GM19397 (cell line): ENCODE data around the gene ASTN2.

Experiments used
- ATAC-seq: cut with Tn5 transposase; IDR thresholded peaks from one replicate; pipeline ENCODE4 v1.9.1; 2021; ENCODE audit warnings: mild to moderate bottlenecking, moderate library complexity; ENCODE audit not compliant: unreplicated experiment

Gene ASTN2

DNA sequence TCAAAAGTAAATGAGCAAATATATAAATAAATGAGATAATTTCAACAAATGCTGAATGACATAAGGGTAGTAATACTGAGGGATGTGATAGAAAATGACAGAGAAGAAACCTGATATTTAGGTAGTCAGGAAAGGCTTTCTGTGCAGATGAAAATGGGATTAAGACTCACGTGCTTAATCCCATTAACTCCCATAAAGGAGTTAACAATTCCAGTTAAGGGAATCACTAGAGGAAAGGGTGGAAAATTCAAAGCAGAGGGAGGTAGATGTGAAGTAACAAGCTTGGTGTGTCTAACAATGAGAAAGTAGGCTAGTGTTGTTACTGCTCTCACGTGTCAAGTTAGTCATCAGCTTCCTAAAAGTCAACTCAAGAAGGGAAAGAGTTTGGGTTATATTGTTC lies 818.2 kb downstream of the ASTN2 start:
- ATAC-seq: no peak

DNA sequence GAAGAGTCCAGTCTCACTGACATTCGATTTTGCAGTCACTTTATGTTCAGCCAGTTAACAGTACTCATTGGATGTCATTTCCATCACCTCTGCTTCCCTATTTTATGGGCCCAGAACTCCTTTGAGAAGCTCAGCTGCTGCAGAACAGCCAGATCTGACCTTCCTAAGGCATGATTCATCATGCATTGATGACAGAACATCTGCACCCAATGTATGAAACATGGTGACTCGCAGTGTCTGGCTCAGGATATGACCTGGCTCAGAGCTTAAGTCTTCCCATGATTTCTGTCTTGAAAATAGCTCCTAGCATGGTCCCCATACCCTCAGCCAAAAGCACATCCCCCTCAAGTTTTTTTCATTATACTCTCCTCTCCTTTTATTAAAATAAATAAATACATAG lies 820.3 kb downstream of the ASTN2 start:
- no peak for ATAC-seq

DNA sequence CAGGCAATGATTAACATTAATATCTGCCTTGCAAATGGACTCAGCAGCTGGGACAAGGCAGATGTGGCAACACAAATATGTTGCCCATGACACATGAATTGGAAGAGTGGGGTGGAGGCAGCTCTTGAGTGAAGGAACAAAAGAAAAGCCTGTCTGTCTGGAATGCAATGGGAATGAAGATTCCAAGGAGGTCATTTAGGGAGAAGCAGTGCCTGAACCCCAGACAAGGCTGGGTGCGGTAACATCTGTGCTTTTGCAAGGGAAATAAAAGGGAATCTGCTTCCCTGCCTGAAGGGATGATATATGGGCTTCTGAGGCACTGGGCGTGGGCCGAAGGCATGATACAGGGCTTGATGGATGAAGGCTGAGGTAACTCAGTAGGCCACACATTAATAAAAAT lies 821.9 kb downstream of the ASTN2 start:
- no peak for ATAC-seq

DNA sequence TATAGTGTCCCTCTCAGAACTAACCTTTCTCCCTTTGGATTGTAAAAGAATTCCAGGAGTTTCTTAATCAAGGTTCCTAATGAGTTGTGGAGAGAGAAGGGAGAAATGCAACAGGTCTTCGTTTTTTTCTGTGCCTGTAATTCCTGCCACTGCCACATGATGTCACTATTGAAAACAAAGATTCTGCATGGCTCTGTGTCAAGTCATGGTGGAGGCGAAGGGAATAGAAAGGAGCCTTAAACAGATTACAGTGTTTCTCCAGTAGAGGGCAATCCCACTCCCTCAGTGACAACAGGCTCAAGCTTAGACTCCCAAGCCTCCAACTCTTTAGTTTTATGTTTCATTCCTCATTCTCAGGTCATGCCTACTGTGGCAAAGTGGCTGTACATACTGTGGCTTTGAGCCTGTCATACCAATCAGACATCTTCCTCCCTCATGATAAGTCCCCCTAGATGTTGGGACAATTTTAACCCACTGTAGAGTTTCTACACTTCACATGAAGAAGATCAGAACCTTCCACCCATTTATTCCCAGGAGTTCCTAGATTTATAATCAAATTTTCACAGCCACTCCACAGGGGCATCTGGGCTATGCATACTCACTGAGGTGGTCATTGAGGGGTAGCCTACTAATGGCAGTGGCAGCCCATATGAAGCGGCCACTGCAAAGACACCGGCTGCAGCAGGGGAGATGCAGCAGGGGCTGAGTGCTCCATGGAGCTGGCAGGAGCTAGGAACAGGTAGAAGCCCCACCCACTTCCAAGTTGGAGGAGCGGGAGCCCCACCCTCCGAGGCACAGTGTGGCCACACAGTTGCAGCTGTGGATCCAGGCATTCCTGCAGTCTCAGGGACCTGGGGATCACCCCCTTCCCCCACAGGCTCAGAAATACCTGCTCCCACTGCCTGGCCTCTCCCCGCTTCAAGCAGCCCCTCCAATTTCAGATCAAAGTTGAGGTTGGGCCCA lies 825.2 kb downstream of the ASTN2 start:
- no peak for ATAC-seq

DNA sequence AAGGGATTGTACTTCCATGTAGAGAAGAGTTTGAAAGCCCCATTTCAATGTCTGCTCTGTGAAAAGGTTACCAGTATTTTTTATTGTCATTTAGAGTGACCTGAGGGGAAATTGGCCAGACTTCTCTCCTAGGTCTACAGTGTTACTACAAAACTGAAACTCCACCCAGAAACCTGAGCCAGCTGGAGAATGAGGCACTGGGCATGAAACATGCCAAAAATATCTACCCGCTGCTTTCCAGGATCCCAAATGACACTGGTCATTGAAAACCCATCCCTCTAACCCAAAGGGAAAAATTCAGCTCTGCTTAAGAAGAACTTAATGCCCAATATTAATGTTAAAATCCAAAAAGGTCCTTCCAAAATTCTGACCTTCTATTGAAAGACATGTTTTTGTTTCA lies 826.9 kb downstream of the ASTN2 start:
- ATAC-seq: no peak

DNA sequence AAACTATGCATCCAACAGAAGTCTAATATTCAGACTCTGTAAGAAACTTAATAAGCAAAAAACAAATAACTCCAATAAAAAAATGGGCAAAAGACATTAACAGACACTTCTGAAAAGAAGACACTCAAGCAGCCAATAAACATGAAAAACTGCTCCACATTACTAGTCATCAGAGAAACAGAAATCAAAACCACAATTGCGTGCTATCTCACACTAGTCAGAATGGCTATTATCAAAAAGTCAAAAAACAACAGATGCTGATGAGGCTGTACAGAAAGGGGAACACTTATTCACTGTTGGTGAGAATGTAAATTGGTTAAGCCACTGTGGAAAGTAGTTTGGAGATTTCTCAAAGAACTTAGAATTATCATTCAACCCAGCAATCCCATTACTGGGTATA lies 829.0 kb downstream of the ASTN2 start:
- ATAC-seq: no peak

DNA sequence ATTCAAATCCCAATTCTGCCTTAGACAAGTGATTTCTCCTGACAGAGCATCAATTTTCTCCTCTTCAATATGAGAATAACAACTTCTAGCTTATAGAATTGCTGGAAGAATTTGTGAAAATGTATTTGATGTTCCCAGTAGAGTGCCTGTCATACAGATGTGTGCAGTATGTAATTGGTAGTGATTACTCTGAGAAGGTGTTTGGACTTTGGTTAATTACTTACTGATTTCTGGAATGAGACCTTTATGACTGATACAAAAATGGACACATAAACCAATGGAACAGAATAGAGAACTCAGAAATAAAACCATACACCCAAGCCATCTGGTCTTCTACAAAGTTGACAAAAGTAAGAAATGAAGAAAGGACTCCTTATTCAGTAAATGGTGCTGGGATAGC lies 829.7 kb downstream of the ASTN2 start:
- ATAC-seq: no peak

DNA sequence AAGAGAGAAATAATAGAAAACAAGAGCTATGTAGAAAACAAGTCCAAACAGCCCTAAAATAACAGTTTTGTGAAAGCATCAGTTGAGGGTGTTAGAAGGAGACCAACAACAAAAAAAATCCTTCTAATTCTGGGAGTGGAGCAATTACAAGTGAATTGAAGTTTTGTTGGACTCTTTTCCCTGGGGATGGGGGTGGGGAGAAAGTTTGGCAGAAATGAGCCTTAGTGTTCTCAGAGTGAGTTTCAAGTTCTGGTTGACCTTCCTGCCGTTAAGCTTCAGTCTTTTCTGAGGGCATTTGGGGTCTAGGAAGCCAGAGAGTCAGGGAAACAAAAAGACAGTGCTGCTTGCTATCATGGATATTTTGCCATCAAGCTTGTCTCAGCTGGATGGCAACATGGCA lies 834.0 kb downstream of the ASTN2 start:
- ATAC-seq: no peak

DNA sequence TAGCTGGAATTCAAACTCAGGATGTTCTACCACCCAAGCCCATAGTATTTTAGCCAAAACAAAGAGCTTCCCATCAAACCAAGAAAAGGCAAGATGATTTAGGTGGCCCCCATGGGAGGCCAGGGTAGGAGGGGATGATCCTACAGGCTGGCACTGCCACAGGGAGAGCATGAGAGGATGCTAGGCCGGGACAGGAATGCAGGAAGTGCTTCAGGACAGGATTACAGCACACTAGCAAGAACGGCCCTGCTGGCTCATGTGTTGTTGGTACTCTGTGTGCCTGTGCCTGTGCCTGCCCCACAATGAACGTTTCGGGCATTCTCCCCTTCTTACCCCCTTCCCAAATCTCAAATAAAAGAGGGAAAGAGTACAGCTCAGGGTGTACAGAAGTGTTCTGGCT lies 838.5 kb downstream of the ASTN2 start:
- ATAC-seq: no peak

DNA sequence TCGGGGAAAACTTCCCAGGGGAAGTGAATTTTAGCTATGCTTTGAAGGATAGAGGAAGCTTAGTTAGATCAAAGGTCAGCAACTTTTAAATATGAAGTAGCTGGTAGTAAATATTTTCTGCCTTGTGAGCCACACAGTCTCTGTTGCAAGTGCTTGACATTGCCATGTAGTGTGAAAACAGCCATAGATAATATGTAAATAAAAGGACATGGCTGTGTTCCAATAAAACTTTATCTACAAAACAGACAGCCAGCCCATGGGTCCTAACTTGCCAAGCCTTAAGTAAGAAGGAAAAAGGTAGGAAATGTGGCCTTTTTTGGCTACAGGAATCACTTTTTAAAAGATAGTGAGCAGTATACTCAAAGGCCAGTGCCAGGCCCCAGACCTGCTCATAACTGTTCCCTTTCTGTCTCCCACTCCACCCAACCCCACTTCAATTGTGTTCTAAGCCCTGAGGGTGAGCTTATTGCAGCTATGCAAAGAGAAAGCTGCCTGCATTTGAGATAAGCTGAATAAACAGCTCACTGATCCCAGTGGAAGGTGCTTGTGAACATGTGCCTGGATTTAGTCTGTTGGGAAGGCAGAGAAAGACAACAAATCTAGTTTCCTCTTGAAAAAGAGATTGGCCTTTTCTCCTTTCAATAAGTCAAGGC lies 840.7 kb downstream of the ASTN2 start:
- no peak for ATAC-seq

DNA sequence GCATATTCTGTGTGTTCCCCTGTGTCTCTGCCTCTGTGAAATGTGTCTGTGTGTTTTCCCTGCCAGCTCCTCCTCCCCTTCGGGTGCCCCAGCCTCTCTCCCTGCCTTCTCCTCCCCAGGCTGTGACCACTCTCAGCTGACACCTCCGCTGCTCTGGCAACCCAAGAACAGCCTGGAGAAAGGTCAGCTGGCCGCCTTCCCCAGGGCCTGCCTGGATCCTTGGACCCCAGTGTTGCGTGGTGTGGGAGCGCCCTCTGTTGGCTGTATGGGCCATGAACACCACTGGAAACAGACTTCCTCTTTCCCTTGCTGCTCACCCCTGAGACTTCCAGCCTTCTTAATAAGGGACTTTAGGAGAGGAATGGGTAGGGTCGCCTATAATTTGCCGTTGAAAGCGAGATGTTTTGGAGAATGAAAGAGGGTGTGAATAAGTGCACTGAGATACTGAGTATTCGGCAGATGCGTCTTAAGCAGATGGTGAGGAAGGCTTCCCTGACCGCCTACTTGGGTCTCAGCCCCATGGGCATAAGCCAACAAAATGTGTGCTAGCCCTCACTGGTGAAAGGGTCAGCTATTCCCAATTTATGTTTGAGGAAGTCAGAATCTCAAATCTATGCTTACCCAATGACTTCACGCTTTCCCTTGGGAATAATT lies 842.6 kb downstream of the ASTN2 start:
- ATAC-seq: peak; percentile 83

DNA sequence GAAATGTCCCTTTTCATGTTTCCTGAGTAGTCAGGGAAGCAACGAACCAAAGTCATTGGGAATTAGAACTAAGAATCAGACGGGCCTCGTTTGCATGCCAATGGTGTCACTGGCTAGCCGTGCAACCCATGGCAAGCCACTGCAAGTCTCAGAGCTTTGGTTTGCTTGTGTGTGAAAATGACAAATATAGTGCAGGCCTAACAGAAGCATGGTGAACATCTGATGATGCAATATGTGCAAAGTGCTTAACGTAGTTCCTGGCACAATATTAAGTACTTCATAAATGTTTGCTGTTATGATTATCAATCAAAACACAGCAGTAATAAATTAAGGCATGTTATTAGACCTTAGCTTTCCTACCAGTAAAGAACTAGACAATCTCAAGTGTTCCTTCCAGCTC lies 845.7 kb downstream of the ASTN2 start:
- ATAC-seq: no peak

DNA sequence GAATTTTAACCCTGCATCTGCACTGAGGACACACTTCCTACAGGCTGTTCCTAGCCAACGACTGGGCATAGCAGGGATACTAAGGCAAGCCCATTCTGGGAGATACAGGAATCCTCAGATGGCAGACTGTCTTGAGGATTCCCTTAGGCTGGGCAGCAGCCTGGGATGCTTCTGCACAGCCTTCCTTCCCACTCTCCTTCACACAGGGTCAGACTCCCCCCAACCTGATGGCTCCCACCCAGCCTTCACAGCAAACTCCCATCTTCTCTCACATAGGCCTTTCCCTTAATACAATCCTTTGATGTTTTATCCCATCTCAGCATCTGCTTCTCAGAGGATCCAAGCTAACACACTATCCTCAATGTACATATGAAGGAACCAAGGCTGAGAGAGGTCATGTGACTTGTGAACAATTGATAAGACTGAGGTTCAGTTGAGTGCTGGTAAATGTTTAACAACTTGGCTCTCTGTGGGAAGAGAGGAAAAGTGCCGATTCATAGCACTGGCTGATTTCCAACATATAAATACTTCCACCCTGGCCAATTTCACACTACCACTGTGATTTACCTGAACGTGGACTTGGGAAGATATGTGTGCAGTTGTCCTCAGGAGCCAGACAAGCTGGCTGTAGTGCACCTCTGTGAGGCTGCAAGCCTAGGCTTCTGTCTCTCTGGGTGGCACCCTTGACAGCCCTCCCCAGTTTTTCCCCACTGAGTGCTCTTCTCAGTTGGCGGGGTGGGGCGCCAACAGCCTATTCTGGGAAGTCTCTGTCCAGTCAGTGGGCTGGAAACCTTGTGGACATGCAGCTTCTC lies 848.0 kb downstream of the ASTN2 start:
- no peak for ATAC-seq

DNA sequence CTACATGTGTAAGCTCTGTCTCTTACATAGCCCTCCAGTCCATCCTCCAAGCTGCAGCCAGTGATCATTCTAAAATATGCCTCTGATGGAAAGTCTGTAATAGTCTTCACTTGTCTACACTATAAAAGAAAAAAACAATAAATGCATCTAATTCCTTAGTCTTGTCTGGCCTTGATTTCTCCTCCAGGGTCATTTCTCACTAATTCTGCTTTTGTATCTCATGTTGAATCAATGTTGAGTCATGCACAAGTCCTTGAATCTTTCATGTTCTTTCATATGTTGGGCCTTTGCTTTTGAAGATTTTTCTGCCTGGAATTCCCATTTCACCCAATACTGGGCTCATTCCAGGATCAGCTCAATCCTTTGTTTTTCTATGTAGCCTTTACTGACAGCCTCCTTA lies 848.9 kb downstream of the ASTN2 start:
- no peak for ATAC-seq

DNA sequence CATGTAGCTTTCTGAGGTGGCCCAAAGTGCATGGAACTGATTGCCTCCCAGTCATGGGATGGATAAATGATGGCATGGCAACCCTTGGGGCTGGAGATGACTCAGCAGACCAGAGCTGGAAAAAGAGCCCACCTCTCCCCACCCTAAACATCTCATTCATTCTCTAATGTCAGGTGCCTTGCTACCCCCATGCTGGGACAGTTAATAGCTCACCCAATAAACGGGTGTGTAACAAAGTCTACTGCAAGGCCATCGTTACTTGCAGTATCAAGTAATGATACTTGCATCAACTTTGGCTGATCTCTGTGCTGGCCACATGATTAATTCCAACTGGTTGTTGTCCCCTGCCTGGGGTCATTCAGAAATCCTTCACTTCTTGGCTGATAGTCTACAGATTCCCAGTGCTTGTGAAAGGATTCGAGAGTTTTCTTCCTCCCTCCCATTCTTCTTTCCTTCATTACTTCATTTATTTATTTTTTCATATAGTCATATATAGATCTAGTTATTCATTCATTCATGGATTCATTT lies 850.5 kb downstream of the ASTN2 start:
- no peak for ATAC-seq

DNA sequence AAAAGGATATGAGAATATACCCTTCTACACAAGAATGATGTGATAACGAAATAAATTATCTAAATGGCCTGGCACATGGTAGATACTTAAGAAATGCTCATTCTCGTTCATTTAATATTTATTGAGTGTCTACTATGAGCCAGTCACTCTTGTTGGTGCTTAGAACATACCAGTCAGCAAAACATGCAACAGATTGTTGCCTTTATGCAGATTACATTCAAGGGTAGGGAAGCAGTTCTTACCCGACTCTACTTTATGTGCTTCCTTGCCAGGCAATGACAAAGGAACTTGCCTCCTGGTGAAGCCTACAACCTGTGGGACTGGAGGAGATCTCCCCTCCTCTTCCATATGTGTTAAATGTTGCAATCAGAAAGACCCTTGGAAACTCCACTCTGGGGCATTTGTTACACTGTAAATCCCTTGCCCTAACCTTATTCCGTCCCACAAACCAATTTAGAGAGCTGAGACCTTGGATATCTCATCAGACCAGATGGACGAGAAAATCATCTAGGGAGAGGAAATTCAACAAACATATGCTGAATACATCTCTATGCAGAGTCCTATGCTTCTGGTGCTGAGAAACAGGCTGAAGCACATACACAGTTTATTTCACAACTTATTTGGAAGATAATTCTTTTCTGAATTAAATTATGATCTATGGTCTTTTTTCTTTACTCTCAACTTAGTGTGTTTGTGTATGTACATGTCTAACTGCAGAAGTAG lies 855.9 kb downstream of the ASTN2 start:
- ATAC-seq: no peak

DNA sequence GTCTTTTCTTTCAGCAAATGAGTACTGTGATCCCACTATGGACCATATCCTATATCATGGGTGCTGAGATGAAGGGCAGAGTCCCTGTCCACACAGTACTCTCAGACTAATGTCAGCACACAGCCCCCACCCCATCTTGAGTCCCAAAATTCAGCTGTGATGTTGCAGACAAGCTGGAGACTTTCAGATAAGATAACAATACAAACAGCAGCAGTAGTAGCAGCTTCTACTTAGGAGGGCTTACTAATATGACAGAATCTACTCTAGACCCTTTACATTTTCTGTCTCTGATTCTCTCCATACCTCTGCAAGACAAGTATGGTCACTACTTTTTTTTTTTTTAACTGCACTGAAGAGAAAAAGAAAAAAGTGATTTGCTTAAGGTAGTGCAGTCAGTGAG lies 856.8 kb downstream of the ASTN2 start:
- ATAC-seq: no peak

DNA sequence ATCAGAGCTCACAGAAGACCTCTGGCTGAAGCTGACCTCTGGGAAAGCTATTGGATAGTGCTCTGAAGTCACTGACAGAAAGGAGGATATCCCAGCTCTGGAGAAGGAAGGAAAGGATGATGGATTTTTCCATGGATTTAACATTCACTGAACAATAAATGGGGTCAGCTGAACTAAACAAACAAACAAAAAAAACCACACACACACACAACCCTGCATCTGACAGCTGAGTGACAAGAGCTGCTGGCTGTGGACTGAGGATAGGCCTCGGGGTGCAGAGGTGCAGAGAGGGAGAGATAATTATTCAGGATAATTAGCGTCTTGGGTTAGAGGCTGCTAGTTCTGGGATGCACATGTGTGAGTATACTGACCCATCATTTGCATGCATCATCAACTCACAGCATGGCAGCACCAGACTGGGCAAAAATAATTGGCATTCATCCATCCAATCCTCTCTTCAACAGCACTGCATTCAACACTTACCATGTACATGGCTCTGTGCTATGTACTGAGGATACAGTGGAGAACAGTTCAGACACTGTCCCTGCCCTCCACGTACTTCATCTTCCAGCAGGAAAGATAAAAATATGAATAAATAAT lies 859.2 kb downstream of the ASTN2 start:
- ATAC-seq: no peak

DNA sequence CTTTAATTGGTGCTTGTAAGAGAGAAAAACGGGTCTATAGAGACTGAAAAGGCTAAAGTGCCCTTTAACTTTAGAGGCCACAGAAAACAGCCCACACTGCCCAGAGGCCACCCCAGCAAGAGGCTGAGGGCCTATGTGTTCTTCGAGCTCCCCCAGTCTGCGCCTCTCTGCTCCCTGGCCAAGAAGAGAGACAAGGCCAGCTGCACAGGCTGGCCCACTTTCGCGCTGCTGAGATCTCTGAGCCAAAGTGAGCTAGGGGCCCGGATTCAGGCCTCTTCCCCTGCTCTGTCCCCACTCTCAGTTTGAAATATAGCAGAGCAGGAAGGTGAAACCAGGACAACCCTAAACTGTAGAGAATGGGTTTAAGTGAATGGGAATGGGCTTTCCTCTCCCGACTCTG lies 859.7 kb downstream of the ASTN2 start:
- ATAC-seq: no peak
